ENCODE measurements around the gene BCAR3. TPM values are rescaled to one million over a fixed set of nuclear protein-coding genes. Genes with fewer than 3 reads are reported as not detected.

Gene BCAR3
- total RNA-seq, 1 experiment from 2014 or later: 15.6 TPM

GRCh38 chr1:93516164-93516563 is 165.5 kb downstream of the BCAR3 start:
- Mint-ChIP-seq H3K27ac (ENCODE audit: unreplicated experiment) (no peak overlapping the region), H3K4me1 (ENCODE audit: low read depth, unreplicated experiment) (peaks cover 39% of the 10 kb centered on the region), H3K36me3 (ENCODE audit: insufficient read depth, unreplicated experiment) (peaks cover 5% of the 10 kb centered on the region), H3K27me3 (ENCODE audit: unreplicated experiment) (no peaks in the 10 kb centered on the region), H3K4me3 (ENCODE audit: low read depth, unreplicated experiment) (no peak overlapping the region), H3K9me3 (ENCODE audit: low read depth, unreplicated experiment) (peaks cover 2% of the 10 kb centered on the region)
- intact Hi-C loops (cut with micrococcal nuclease; ENCODE audit: unreplicated experiment): no loop called here
- no TSS peak for BruUV-seq (replicated peaks)
- CTCF ChIA-PET: no interaction called here
- no peak for DNase-seq
- TF ChIP-seq CTCF (IDR thresholded peaks at IDR 0.05; ENCODE audit: unreplicated experiment): no peak

Other genes with a start within 250 kb of the BCAR3 start
- gene FNBP1L, start 233.7 kb downstream of the BCAR3 start, total RNA-seq (2022): 63.4 and 72.7 TPM in 2 replicates
- gene DNTTIP2, start 197.4 kb upstream of the BCAR3 start, total RNA-seq (2022): 71.8 and 76.7 TPM in 2 replicates
- gene GCLM, start 227.6 kb upstream of the BCAR3 start, total RNA-seq (2022): 20.2 and 20.9 TPM in 2 replicates